ENCODE data around the gene P2RY2. TPM values are rescaled to one million over a fixed set of nuclear protein-coding genes. Genes with fewer than 3 reads are reported as not detected.

The P2RY2 gene
- polyA plus RNA-seq, 1 donor from 2014 or later: not detected

- H3K9me3 ChIP-seq (ENCODE audit: low read length): no peaks in the 10 kb centered on the region
- H3K27ac ChIP-seq (ENCODE audit: low read length): no peak overlapping the region
- H3K36me3 ChIP-seq (ENCODE audit: insufficient read depth, low read length): no peaks in the 10 kb centered on the region
- H3K9ac ChIP-seq (ENCODE audit: low read length): no peak overlapping the region
- peaks cover 4% of the 10 kb centered on the region for H3K27me3 ChIP-seq (ENCODE audit: insufficient read depth, low read depth, low read length)
- TF ChIP-seq REST (IDR thresholded peaks at IDR 0.05; ENCODE audit: borderline replicate concordance) (no peak), SMC3 (conservative IDR thresholded peaks at IDR 0.05; ENCODE audit: poor library complexity) (no peak), RAD21 (conservative IDR thresholded peaks at IDR 0.05) (no peak), POLR2AphosphoS5 (IDR thresholded peaks at IDR 0.05) (no peak), EP300 (conservative IDR thresholded peaks at IDR 0.05; ENCODE audit: poor library complexity, severe bottlenecking) (no peak), TAF1 (IDR thresholded peaks at IDR 0.05; ENCODE audit: low read depth) (no peak)
- TF ChIP-seq, protein P1, sequence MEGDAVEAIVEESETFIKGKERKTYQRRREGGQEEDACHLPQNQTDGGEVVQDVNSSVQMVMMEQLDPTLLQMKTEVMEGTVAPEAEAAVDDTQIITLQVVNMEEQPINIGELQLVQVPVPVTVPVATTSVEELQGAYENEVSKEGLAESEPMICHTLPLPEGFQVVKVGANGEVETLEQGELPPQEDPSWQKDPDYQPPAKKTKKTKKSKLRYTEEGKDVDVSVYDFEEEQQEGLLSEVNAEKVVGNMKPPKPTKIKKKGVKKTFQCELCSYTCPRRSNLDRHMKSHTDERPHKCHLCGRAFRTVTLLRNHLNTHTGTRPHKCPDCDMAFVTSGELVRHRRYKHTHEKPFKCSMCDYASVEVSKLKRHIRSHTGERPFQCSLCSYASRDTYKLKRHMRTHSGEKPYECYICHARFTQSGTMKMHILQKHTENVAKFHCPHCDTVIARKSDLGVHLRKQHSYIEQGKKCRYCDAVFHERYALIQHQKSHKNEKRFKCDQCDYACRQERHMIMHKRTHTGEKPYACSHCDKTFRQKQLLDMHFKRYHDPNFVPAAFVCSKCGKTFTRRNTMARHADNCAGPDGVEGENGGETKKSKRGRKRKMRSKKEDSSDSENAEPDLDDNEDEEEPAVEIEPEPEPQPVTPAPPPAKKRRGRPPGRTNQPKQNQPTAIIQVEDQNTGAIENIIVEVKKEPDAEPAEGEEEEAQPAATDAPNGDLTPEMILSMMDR (IDR thresholded peaks at IDR 0.05; ENCODE audit: poor library complexity, severe bottlenecking): no peak
- no peak overlapping the region for H3K4me3 ChIP-seq (ENCODE audit: low read length)
- no peak overlapping the region for H2AFZ ChIP-seq (ENCODE audit: low read depth, low read length)
- H3K79me2 ChIP-seq (replicated peaks; ENCODE audit: insufficient read depth, low read length): no peaks in the 10 kb centered on the region
- H3K4me2 ChIP-seq (ENCODE audit: low read length): no peak overlapping the region
- H3F3A ChIP-seq (ENCODE audit: insufficient read depth, low read length, poor library complexity, severe bottlenecking): no peaks in the 10 kb centered on the region
- H4K20me1 ChIP-seq (ENCODE audit: insufficient read depth): no peaks in the 10 kb centered on the region
- H3K9me2 ChIP-seq (ENCODE audit: insufficient read depth, low read length): no peaks in the 10 kb centered on the region
Observed at GRCh38 chr11:73259406-73260126, 41.5 kb downstream of the P2RY2 start.

GRCh38 chr11:73260127-73260457 is 42.0 kb downstream of the P2RY2 start:
- Histone ChIP-seq H2AFZ (ENCODE audit: low read depth, low read length) (no peak overlapping the region), H3K27me3 (ENCODE audit: insufficient read depth, low read depth, low read length) (peaks cover 4% of the 10 kb centered on the region), H3K9me3 (ENCODE audit: low read length) (no peaks in the 10 kb centered on the region), H3K27ac (ENCODE audit: low read length) (no peak overlapping the region), H3K4me3 (ENCODE audit: low read length) (no peak overlapping the region), H3K9me2 (ENCODE audit: insufficient read depth, low read length) (no peaks in the 10 kb centered on the region), H4K20me1 (ENCODE audit: insufficient read depth) (no peaks in the 10 kb centered on the region), H3K9ac (ENCODE audit: low read length) (no peak overlapping the region), H3K4me2 (ENCODE audit: low read length) (no peak overlapping the region), H3F3A (ENCODE audit: insufficient read depth, low read length, poor library complexity, severe bottlenecking) (no peaks in the 10 kb centered on the region), H3K79me2 (replicated peaks; ENCODE audit: insufficient read depth, low read length) (no peaks in the 10 kb centered on the region), H3K36me3 (ENCODE audit: insufficient read depth, low read length) (no peaks in the 10 kb centered on the region)
- no peak for TF ChIP-seq RAD21 (conservative IDR thresholded peaks at IDR 0.05)

GRCh38 chr11:73262851-73263495 is 44.9 kb downstream of the P2RY2 start:
- no peak overlapping the region for H3K27ac ChIP-seq (ENCODE audit: low read length)
- no peaks in the 10 kb centered on the region for H3F3A ChIP-seq (ENCODE audit: insufficient read depth, low read length, poor library complexity, severe bottlenecking)
- no peak overlapping the region for H3K4me3 ChIP-seq (ENCODE audit: low read length)
- no peaks in the 10 kb centered on the region for H3K79me2 ChIP-seq (replicated peaks; ENCODE audit: insufficient read depth, low read length)
- no peak overlapping the region for H3K9ac ChIP-seq (ENCODE audit: low read length)
- no peak overlapping the region for H3K4me2 ChIP-seq (ENCODE audit: low read length)
- H2AFZ ChIP-seq (ENCODE audit: low read depth, low read length): no peak overlapping the region
- peaks cover 4% of the 10 kb centered on the region for H3K27me3 ChIP-seq (ENCODE audit: insufficient read depth, low read depth, low read length)
- no peaks in the 10 kb centered on the region for H4K20me1 ChIP-seq (ENCODE audit: insufficient read depth)
- no peaks in the 10 kb centered on the region for H3K9me2 ChIP-seq (ENCODE audit: insufficient read depth, low read length)
- TF ChIP-seq, protein P1 (IDR thresholded peaks at IDR 0.05; ENCODE audit: poor library complexity, severe bottlenecking): no peak
- no peak for TF ChIP-seq TAF1 (IDR thresholded peaks at IDR 0.05; ENCODE audit: low read depth)
- no peak for TF ChIP-seq SMC3 (conservative IDR thresholded peaks at IDR 0.05; ENCODE audit: poor library complexity)
- no peak for TF ChIP-seq POLR2AphosphoS5 (IDR thresholded peaks at IDR 0.05)
- TF ChIP-seq EP300 (conservative IDR thresholded peaks at IDR 0.05; ENCODE audit: poor library complexity, severe bottlenecking): no peak
- no peak for TF ChIP-seq RAD21 (conservative IDR thresholded peaks at IDR 0.05)
- no peak for TF ChIP-seq REST (IDR thresholded peaks at IDR 0.05; ENCODE audit: borderline replicate concordance)
- no peak for TF ChIP-seq MXI1 (conservative IDR thresholded peaks at IDR 0.05; ENCODE audit: poor library complexity, severe bottlenecking)
- TF ChIP-seq EZH2 (IDR thresholded peaks at IDR 0.05; ENCODE audit: borderline replicate concordance, insufficient read depth, low read length, poor library complexity, severe bottlenecking): no peak
- H3K36me3 ChIP-seq (ENCODE audit: insufficient read depth, low read length): no peaks in the 10 kb centered on the region
- no peaks in the 10 kb centered on the region for H3K9me3 ChIP-seq (ENCODE audit: low read length)
